A673 (cell line): ENCODE data around the gene ADGRL3. TPM values are rescaled to one million over a fixed set of nuclear protein-coding genes. Genes with fewer than 3 reads are reported as not detected.
"Not testable (repeated sequence)": the region's sequence is repeated elsewhere in the genome, so short reads cannot be mapped to it uniquely, and the experiment has no call there.

Experiments
- BruUV-seq: library from RNA; stranded (reverse); fragments of 400-500 nt; replicated peaks from 2 replicates; lab custom pipeline; 2021; lab: Mats Ljungman, UMichigan
- CTCF ChIA-PET: fragments of 300-600 bp; sonication (Branson Sonifier 250); formaldehyde crosslinking; loops from one replicate; lab custom pipeline; 2022; ENCODE audit warnings: antibody characterized with exemption; lab: Charles Lee
- POLR2A ChIA-PET: fragments of 300-600 bp; sonication (Branson Sonifier 250); formaldehyde crosslinking; loops from one replicate; lab custom pipeline; 2022; ENCODE audit warnings: antibody characterized with exemption; ENCODE audit not compliant: low non-redundant PET; lab: Charles Lee
- DNase-seq: peaks from one replicate; pipeline ENCODE4 v3.0.0-alpha.2; 2015; ENCODE audit warnings: low spot score
- H3K27ac ChIP-seq: fragments of 200-600 bp; sonication (generic); 2 replicates; pipeline ENCODE4 v1.5.1; 2016; ENCODE audit warnings: mixed run types, low read depth, mild to moderate bottlenecking, mixed read lengths, antibody characterized with exemption, low read length; ENCODE audit not compliant: poor library complexity, severe bottlenecking
- H3K27me3 ChIP-seq: fragments of 200-600 bp; sonication (generic); replicated peaks from 2 replicates; pipeline ENCODE4 v1.6.1; 2017; ENCODE audit warnings: mixed run types, low read depth, mild to moderate bottlenecking, mixed read lengths, antibody characterized with exemption, low read length; ENCODE audit not compliant: insufficient read depth, poor library complexity
- H3K36me3 ChIP-seq: fragments of 200-600 bp; sonication (generic); 2 replicates; pipeline ENCODE4 v1.6.1; 2016; ENCODE audit warnings: mixed run types, mild to moderate bottlenecking, mixed read lengths, antibody characterized with exemption, low read length; ENCODE audit not compliant: insufficient read depth, poor library complexity, severe bottlenecking
- H3K4me1 ChIP-seq: fragments of 200-600 bp; sonication (generic); 2 replicates; pipeline ENCODE4 v1.6.1; 2017; ENCODE audit warnings: mixed run types, mild to moderate bottlenecking, mixed read lengths, antibody characterized with exemption, low read length; ENCODE audit not compliant: insufficient read depth, poor library complexity, severe bottlenecking
- H3K4me3 ChIP-seq: fragments of 200-600 bp; sonication (generic); 2 replicates; pipeline ENCODE4 v1.5.1; 2016; ENCODE audit warnings: low read depth, mixed run types, mild to moderate bottlenecking, mixed read lengths, low read length; ENCODE audit not compliant: poor library complexity, severe bottlenecking
- H3K9me3 ChIP-seq: fragments of 200-600 bp; sonication (generic); 2 replicates; pipeline ENCODE4 v1.6.1; 2016; ENCODE audit warnings: mixed run types, low read depth, mild to moderate bottlenecking, mixed read lengths, antibody characterized with exemption, low read length; ENCODE audit not compliant: poor library complexity, severe bottlenecking
- CTCF ChIP-seq: fragments of 300-800, 200-600 bp; sonication (generic); conservative IDR thresholded peaks from 2 replicates; pipeline ENCODE4 v1.5.1; 2017; ENCODE audit warnings: low read depth, mild to moderate bottlenecking, antibody characterized with exemption, low read length, moderate library complexity, mixed read lengths
- EZH2 ChIP-seq: fragments of 200-600 bp; sonication (generic); IDR thresholded peaks from 2 replicates; pipeline ENCODE4 v1.6.1; 2017; ENCODE audit warnings: borderline replicate concordance, low read depth, mild to moderate bottlenecking, mixed read lengths, antibody characterized with exemption, low read length; ENCODE audit not compliant: poor library complexity, severe bottlenecking
- intact Hi-C: fragments of 100-400 bp; cut with micrococcal nuclease; formaldehyde crosslinking; loops from one replicate; pipeline ENCODE4 v1.10.0; 2022; ENCODE audit not compliant: unreplicated experiment
- total RNA-seq: library from RNA; stranded (reverse); gene quantifications from 2 replicates; pipeline ENCODE4 v1.2.3, GENCODE V29; 2021

ADGRL3 gene
- total RNA-seq, 1 experiment from 2014 or later: not detected

- H3K4me3 ChIP-seq: no peak overlapping the region
- intact Hi-C loops: no loop called here
- H3K36me3 ChIP-seq: no peaks in the 10 kb centered on the region
- H3K27me3 ChIP-seq: no peaks in the 10 kb centered on the region
- ChIA-PET POLR2A (no interaction called here), CTCF (no interaction called here)
- no peak for DNase-seq
- no peak overlapping the region for H3K27ac ChIP-seq
- TF ChIP-seq EZH2 (no peak), CTCF (no peak)
- no peaks in the 10 kb centered on the region for H3K4me1 ChIP-seq
- no peaks in the 10 kb centered on the region for H3K9me3 ChIP-seq
- no TSS peak for BruUV-seq
Observed at GRCh38 chr4:61762722-61763627, 562.8 kb downstream of the ADGRL3 start.

GRCh38 chr4:61763682-61764081 is 563.6 kb downstream of the ADGRL3 start:
- no peak overlapping the region for H3K4me3 ChIP-seq
- TF ChIP-seq CTCF (no peak), EZH2 (no peak)
- intact Hi-C loops: no loop called here
- no peaks in the 10 kb centered on the region for H3K36me3 ChIP-seq
- H3K9me3 ChIP-seq: no peaks in the 10 kb centered on the region
- no peaks in the 10 kb centered on the region for H3K4me1 ChIP-seq
- ChIA-PET CTCF (no interaction called here), POLR2A (no interaction called here)
- DNase-seq: no peak
- BruUV-seq: no TSS peak
- H3K27ac ChIP-seq: no peak overlapping the region
- H3K27me3 ChIP-seq: no peaks in the 10 kb centered on the region

- H3K36me3 ChIP-seq, BruUV-seq: not testable (repeated sequence)
Observed at GRCh38 chr4:61764090-61764489, 564.0 kb downstream of the ADGRL3 start.

GRCh38 chr4:61769444-61770167 is 569.5 kb downstream of the ADGRL3 start:
- H3K4me3 ChIP-seq, H3K9me3 ChIP-seq, H3K27me3 ChIP-seq, H3K27ac ChIP-seq, POLR2A ChIA-PET, CTCF ChIA-PET, DNase-seq, BruUV-seq, intact Hi-C loops, H3K36me3 ChIP-seq, H3K4me1 ChIP-seq: not testable (repeated sequence)

More at GRCh38 chr4:61764090-61764489, 564.0 kb downstream of the ADGRL3 start:
- H3K27me3 ChIP-seq, intact Hi-C loops, POLR2A ChIA-PET, H3K9me3 ChIP-seq, CTCF ChIA-PET, H3K4me3 ChIP-seq, DNase-seq, H3K4me1 ChIP-seq, H3K27ac ChIP-seq: not testable (repeated sequence)
